ENCODE measurements around the gene MATN1. TPM values are rescaled to one million over a fixed set of nuclear protein-coding genes. Genes with fewer than 3 reads are reported as not detected.

MATN1 gene
- total RNA-seq, 1 donor from 2014 or later: 1.7 TPM

DNA sequence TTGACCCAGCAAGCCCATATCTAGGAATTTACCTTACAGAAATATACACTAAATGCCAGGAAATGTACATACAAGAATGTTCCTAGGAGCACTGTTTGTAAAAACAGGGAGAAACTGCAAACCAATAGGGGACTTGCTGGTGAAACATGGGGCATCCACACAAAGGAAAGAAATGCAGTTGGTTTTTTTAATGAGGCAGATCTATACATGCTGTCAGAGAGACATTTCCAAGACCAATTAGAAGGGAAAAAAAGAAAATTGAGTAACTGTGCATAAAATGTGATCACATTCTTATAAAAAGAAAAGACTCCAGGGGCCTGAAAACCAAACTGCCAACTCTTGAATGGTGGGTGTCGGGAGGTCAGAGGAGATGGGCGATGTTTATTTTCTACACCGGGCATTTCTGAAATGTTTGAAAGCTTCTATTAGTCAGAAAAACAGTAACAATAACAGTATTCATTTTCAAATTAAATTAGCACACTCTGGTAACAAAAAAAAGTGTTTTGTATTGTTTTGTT, 56.6 kb downstream of the MATN1 start:
- peaks cover 3% of the 10 kb centered on the region for H3K27me3 Mint-ChIP-seq (ENCODE audit: unreplicated experiment)
- H3K27ac Mint-ChIP-seq (ENCODE audit: unreplicated experiment): no peak overlapping the region
- peaks cover 6% of the 10 kb centered on the region for H3K4me1 Mint-ChIP-seq (ENCODE audit: unreplicated experiment)
- no peaks in the 10 kb centered on the region for H3K9me3 Mint-ChIP-seq (ENCODE audit: unreplicated experiment)
- TF ChIP-seq, protein P1, sequence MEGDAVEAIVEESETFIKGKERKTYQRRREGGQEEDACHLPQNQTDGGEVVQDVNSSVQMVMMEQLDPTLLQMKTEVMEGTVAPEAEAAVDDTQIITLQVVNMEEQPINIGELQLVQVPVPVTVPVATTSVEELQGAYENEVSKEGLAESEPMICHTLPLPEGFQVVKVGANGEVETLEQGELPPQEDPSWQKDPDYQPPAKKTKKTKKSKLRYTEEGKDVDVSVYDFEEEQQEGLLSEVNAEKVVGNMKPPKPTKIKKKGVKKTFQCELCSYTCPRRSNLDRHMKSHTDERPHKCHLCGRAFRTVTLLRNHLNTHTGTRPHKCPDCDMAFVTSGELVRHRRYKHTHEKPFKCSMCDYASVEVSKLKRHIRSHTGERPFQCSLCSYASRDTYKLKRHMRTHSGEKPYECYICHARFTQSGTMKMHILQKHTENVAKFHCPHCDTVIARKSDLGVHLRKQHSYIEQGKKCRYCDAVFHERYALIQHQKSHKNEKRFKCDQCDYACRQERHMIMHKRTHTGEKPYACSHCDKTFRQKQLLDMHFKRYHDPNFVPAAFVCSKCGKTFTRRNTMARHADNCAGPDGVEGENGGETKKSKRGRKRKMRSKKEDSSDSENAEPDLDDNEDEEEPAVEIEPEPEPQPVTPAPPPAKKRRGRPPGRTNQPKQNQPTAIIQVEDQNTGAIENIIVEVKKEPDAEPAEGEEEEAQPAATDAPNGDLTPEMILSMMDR (IDR thresholded peaks at IDR 0.05; ENCODE audit: unreplicated experiment): no peak
- no peak overlapping the region for H3K4me3 Mint-ChIP-seq (ENCODE audit: unreplicated experiment)
- H3K36me3 Mint-ChIP-seq (ENCODE audit: low read depth, unreplicated experiment): no peaks in the 10 kb centered on the region
- no peak for DNase-seq (ENCODE audit: low spot score)

DNA sequence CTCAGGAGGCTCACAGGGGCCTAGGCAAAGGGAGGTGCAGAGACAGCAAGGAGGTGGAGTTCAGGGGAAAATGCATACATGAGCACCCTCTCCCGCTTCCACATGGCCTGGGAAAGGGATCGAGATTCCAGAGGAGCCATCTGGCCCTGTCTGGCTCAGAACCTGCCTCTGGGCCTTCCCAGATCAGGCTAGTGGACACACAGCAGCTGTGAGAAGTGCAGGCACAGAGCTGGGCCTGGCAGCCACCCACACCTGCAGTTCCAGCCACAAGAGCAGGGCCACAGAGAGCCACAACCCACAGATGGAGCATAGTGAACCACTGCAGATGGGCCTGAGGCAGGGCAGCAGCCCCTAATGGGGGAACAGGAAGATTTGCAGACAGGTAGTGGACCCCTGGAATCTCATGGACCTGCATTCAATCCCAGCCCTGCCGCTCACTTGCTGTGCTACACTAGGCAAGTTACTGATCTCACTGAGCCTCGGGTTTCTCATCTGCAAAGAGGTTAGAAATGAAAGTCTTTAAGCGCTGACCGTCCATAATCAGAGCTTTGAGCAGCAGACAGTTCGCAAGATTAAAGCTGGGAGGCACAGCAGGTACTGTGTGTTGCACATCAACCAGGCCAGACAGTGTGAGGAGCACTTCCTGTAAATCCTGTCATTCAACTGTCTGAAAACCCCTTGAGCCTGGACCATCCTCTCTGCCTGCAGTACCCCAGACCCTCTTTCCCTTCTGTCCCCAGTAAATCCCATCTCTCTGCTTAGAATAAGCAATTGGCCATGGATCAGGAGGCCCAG, 58.0 kb downstream of the MATN1 start:
- no peak for DNase-seq (ENCODE audit: low spot score)
- H3K27ac Mint-ChIP-seq (ENCODE audit: unreplicated experiment): no peak overlapping the region
- TF ChIP-seq, protein P1 (IDR thresholded peaks at IDR 0.05; ENCODE audit: unreplicated experiment): no peak
- no peaks in the 10 kb centered on the region for H3K9me3 Mint-ChIP-seq (ENCODE audit: unreplicated experiment)
- H3K36me3 Mint-ChIP-seq (ENCODE audit: low read depth, unreplicated experiment): no peaks in the 10 kb centered on the region
- peaks cover 6% of the 10 kb centered on the region for H3K4me1 Mint-ChIP-seq (ENCODE audit: unreplicated experiment)
- H3K27me3 Mint-ChIP-seq (ENCODE audit: unreplicated experiment): peaks cover 3% of the 10 kb centered on the region
- H3K4me3 Mint-ChIP-seq (ENCODE audit: unreplicated experiment): no peak overlapping the region

DNA sequence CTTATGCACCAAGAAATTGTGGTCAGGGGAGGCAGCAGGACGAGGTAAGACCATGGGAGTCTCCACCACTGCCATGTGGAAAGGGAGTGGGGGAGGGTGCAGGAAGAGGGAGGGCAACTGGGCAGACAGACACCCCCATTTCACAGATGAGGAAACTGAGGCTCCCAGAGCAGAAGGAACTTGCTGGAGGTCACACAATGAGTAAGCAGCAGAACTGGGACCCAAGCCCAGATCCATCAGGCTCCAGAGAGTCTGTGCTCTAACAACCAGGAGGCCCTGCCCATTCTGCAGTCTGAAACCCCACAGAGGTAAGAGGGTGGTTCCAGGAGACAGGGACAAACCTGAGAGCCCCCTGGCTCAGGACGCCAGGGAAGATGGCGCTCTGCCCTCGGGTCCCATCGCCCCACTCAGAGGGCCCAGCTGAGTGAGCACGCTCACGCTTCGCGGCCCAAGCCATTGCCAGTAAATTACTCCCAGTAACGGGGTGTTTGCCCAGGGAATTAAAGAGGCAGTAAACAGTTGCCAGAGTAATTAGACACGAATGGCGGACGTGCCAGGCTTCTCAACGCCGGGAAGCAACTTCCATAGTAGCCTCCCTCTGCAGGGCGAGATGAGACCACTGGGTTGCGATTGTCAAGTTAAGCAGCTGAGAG, 59.2 kb downstream of the MATN1 start:
- TF ChIP-seq, protein P1 (IDR thresholded peaks at IDR 0.05; ENCODE audit: unreplicated experiment): no peak
- H3K27me3 Mint-ChIP-seq (ENCODE audit: unreplicated experiment): peaks cover 6% of the 10 kb centered on the region
- H3K36me3 Mint-ChIP-seq (ENCODE audit: low read depth, unreplicated experiment): no peaks in the 10 kb centered on the region
- H3K4me1 Mint-ChIP-seq (ENCODE audit: unreplicated experiment): peaks cover 3% of the 10 kb centered on the region
- H3K27ac Mint-ChIP-seq (ENCODE audit: unreplicated experiment): no peak overlapping the region
- DNase-seq (ENCODE audit: low spot score): no peak
- H3K9me3 Mint-ChIP-seq (ENCODE audit: unreplicated experiment): no peaks in the 10 kb centered on the region
- no peak overlapping the region for H3K4me3 Mint-ChIP-seq (ENCODE audit: unreplicated experiment)

DNA sequence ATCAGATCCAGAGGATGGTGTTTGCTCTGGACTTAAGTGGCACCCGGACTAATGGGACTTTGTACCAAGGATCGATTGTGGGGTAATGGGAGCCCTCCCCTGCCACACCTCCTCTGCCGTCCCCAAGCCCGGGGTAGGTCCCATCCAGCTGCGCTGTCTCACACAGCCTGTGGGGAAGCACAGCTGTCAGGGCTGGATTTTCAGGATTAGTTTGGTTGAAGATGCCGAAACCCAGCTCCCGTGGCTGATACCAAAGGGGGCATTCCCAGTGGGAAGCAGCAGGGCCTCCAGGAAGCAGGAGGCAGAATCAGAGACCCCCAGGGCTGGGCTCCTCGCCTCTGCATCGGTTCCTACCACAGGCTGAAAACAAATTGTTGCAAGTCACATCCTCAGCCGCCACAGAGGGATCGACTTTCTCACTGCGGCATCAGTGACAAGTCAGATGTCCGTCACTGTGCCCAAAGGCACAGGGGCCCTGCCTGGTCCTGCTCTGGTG, 59.7 kb downstream of the MATN1 start:
- Mint-ChIP-seq H3K27ac (ENCODE audit: unreplicated experiment) (no peak overlapping the region), H3K4me3 (ENCODE audit: unreplicated experiment) (no peak overlapping the region), H3K27me3 (ENCODE audit: unreplicated experiment) (peaks cover 7% of the 10 kb centered on the region), H3K9me3 (ENCODE audit: unreplicated experiment) (no peaks in the 10 kb centered on the region), H3K36me3 (ENCODE audit: low read depth, unreplicated experiment) (no peaks in the 10 kb centered on the region), H3K4me1 (ENCODE audit: unreplicated experiment) (no peaks in the 10 kb centered on the region)
- DNase-seq (ENCODE audit: low spot score): no peak
- TF ChIP-seq, protein P1 (IDR thresholded peaks at IDR 0.05; ENCODE audit: unreplicated experiment): no peak

Measured in endothelial cell (in vitro differentiated cells).